Osteocyte (in vitro differentiated cells): ENCODE measurements around the gene HDAC4. TPM values are rescaled to one million over a fixed set of nuclear protein-coding genes. Genes with fewer than 3 reads are reported as not detected.

Experiments used
- DNase-seq: peaks from one replicate; pipeline ENCODE4 v3.0.0; 2021; ENCODE audit warnings: mixed read lengths; ENCODE audit not compliant: unreplicated experiment; ENCODE audit errors: extremely low spot score
- H3K27ac Mint-ChIP-seq: one replicate; pipeline ENCODE4 v1.8.0; 2021; ENCODE audit warnings: mild to moderate bottlenecking, mixed read lengths; ENCODE audit not compliant: unreplicated experiment
- H3K27me3 Mint-ChIP-seq: one replicate; pipeline ENCODE4 v1.8.0; 2021; ENCODE audit warnings: mixed read lengths; ENCODE audit not compliant: unreplicated experiment
- H3K36me3 Mint-ChIP-seq: one replicate; pipeline ENCODE4 v1.8.0; 2021; ENCODE audit warnings: mixed read lengths; ENCODE audit not compliant: unreplicated experiment
- H3K4me1 Mint-ChIP-seq: one replicate; pipeline ENCODE4 v1.8.0; 2021; ENCODE audit warnings: mixed read lengths; ENCODE audit not compliant: unreplicated experiment
- H3K4me3 Mint-ChIP-seq: one replicate; pipeline ENCODE4 v1.8.0; 2021; ENCODE audit warnings: mild to moderate bottlenecking, moderate library complexity, mixed read lengths; ENCODE audit not compliant: unreplicated experiment
- H3K9me3 Mint-ChIP-seq: one replicate; pipeline ENCODE4 v1.8.0; 2021; ENCODE audit warnings: mixed read lengths; ENCODE audit not compliant: unreplicated experiment
- total RNA-seq: library from RNA; stranded (reverse); gene quantifications from 2 replicates; pipeline ENCODE4 v1.2.1, GENCODE V29; 2021
- TF ChIP-seq, protein P1 (sequence below): fragments of 200-600 bp; sonication (generic); IDR thresholded peaks from 2 replicates; pipeline ENCODE4 v1.5.0; 2021; ENCODE audit warnings: antibody characterized with exemption, mild to moderate bottlenecking, moderate library complexity

The HDAC4 gene
- total RNA-seq, 1 donor from 2014 or later: 30.3 TPM

DNA sequence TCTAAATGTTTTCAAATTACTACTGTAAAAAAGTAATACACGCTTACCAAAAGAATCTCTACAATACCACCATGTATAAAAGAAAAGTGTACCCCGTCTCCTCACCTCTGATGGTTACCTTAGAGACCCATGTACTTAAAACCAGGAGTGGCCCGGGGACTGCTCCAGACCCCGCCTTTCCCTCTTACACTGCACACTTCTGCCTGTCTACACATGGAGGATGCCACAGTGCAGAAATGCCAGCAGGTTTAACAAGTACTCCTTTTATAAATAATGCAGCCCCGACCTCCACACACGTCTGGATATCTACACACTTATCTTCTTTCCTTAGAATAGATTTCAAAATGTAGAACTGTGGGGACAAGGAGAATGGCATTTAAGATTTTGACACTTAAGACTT is 5.3 kb downstream of the HDAC4 start:
- H3K9me3 Mint-ChIP-seq: no peaks in the 10 kb centered on the region
- TF ChIP-seq, protein P1, sequence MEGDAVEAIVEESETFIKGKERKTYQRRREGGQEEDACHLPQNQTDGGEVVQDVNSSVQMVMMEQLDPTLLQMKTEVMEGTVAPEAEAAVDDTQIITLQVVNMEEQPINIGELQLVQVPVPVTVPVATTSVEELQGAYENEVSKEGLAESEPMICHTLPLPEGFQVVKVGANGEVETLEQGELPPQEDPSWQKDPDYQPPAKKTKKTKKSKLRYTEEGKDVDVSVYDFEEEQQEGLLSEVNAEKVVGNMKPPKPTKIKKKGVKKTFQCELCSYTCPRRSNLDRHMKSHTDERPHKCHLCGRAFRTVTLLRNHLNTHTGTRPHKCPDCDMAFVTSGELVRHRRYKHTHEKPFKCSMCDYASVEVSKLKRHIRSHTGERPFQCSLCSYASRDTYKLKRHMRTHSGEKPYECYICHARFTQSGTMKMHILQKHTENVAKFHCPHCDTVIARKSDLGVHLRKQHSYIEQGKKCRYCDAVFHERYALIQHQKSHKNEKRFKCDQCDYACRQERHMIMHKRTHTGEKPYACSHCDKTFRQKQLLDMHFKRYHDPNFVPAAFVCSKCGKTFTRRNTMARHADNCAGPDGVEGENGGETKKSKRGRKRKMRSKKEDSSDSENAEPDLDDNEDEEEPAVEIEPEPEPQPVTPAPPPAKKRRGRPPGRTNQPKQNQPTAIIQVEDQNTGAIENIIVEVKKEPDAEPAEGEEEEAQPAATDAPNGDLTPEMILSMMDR: no peak
- DNase-seq: no peak
- no peak overlapping the region for H3K4me3 Mint-ChIP-seq
- H3K27ac Mint-ChIP-seq: no peak overlapping the region
- H3K4me1 Mint-ChIP-seq: peaks cover 23% of the 10 kb centered on the region
- no peaks in the 10 kb centered on the region for H3K36me3 Mint-ChIP-seq
- no peaks in the 10 kb centered on the region for H3K27me3 Mint-ChIP-seq

DNA sequence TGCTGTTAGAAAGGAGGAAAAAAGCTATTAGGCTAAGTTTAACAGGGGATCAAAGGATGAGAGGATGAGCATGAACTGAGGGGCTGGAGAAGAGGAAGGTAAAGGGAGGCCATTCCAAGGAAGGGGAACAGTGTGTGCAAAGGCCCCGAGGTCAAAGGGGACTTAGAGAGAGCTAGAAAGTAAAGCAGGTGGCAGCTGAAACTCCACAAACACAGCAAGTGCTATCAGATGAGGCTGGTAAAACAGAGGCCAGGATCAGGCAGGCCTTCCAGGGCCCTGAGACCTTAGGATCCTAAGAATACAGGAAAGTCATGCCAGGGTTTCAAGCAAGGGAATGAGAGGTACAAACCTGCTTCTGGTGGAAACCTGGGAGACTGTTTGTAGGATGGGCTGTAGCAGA is 5.8 kb downstream of the HDAC4 start:
- H3K36me3 Mint-ChIP-seq: no peaks in the 10 kb centered on the region
- peaks cover 23% of the 10 kb centered on the region for H3K4me1 Mint-ChIP-seq
- no peaks in the 10 kb centered on the region for H3K9me3 Mint-ChIP-seq
- H3K4me3 Mint-ChIP-seq: no peak overlapping the region
- no peaks in the 10 kb centered on the region for H3K27me3 Mint-ChIP-seq
- TF ChIP-seq, protein P1: no peak
- no peak overlapping the region for H3K27ac Mint-ChIP-seq
- DNase-seq: no peak

DNA sequence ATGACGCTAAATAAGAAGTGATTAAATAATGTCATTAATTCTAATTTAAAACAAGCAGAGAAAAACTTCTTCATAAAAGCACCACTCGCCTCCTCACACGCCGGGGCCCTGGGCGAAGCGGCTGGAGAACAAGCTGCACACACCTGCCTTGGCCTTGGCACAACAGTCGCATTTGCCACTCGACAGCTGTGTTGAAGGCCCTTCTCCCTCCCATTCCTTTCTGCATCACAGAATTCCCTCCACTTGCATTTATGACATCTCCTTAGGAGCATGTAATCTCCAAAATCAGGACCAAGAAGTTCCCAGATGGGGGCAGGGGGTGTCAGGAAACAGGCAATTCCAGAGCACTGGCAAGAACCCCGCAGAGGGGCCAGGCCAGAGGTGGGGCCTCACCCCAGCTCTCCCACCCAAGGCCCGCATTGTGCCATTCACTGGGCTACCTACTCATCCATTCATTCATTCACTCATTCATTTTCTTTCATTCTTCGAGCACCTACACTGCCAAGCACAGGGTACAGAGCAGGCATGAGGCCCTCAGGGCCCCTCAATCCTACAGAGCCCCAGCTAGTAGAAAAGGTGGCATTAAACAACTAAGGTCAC is 6.4 kb downstream of the HDAC4 start:
- Mint-ChIP-seq H3K27ac (no peak overlapping the region), H3K4me1 (peaks cover 19% of the 10 kb centered on the region), H3K36me3 (no peaks in the 10 kb centered on the region), H3K4me3 (no peak overlapping the region), H3K9me3 (no peaks in the 10 kb centered on the region), H3K27me3 (no peaks in the 10 kb centered on the region)
- no peak for DNase-seq
- TF ChIP-seq, protein P1: no peak

DNA sequence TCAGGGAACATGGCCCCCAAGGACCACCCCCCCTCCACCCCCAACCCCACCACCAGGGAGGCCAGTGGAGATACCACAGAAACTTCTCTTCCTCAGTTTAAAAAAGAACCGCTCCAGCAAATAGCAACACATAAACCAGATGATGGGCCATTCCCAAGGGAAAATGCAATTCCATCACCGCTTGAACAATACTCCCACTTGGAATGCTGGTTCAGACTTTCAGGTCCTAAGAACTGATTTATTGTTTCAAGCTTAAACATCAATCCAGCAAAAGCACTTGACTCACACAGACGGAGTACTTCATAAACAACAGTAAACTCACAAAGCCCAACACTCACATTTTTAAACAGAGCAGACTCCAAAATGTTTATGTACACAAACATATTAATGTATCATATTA is 6.9 kb downstream of the HDAC4 start:
- TF ChIP-seq, protein P1: no peak
- no peaks in the 10 kb centered on the region for H3K27me3 Mint-ChIP-seq
- H3K4me3 Mint-ChIP-seq: no peak overlapping the region
- peaks cover 3% of the 10 kb centered on the region for H3K36me3 Mint-ChIP-seq
- H3K4me1 Mint-ChIP-seq: peaks cover 14% of the 10 kb centered on the region
- DNase-seq: no peak
- H3K9me3 Mint-ChIP-seq: no peaks in the 10 kb centered on the region
- H3K27ac Mint-ChIP-seq: no peak overlapping the region

DNA sequence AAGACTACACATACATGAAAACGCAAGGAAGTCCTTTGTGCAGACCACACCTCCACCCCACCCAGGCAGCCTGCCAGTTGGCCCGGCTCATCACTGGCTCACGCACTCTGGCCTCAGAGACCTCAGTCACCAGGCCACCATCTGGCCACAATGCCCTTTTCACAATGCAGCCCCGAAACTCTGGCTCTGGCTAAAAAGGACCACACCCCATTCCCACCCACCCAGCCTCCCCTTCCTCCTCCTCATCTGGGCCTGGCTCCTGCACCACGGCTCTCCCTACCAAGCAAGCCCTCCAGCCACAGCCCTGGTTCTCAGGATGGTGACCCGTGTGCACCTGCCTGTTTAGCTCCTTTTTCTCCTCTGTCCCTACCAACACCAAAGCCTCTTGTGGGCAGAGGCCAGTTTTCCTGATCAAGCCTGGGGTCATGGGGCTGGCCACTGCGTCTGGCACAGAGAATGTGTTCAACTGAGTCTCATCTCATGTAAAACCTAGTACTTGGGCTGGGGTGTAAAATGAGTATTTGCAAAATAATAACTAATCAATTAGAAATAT is 7.4 kb downstream of the HDAC4 start:
- peaks cover 10% of the 10 kb centered on the region for H3K4me1 Mint-ChIP-seq
- no peak overlapping the region for H3K27ac Mint-ChIP-seq
- no peaks in the 10 kb centered on the region for H3K9me3 Mint-ChIP-seq
- TF ChIP-seq, protein P1: no peak
- no peaks in the 10 kb centered on the region for H3K27me3 Mint-ChIP-seq
- DNase-seq: no peak
- H3K36me3 Mint-ChIP-seq: peaks cover 3% of the 10 kb centered on the region
- no peak overlapping the region for H3K4me3 Mint-ChIP-seq
